Astrocyte (in vitro differentiated cells and primary cell): ENCODE measurements around the gene LYRM4. TPM values are rescaled to one million over a fixed set of nuclear protein-coding genes. Genes with fewer than 3 reads are reported as not detected.

Source experiments
- DNase-seq: peaks from one replicate; pipeline ENCODE4 v3.0.0-alpha.2; 2010; ENCODE audit warnings: low read depth
- FAIRE-seq: peaks from 2 replicates; lab custom pipeline; 2011; peaks lifted over from hg19 to GRCh38; lab: Jason Lieb, UNC
- H2AFZ ChIP-seq: 2 replicates; pipeline ENCODE4 v1.6.0; 2012; ENCODE audit warnings: low read depth, low read length, inconsistent platforms
- H3K27ac ChIP-seq: 2 replicates; pipeline ENCODE4 v1.5.1; 2011; ENCODE audit warnings: low read depth, low read length, inconsistent platforms
- H3K27me3 ChIP-seq: 2 replicates; pipeline ENCODE4 v1.6.0; 2011; ENCODE audit warnings: low read length, inconsistent platforms; ENCODE audit not compliant: insufficient read depth
- H3K36me3 ChIP-seq: 2 replicates; pipeline ENCODE4 v1.5.1; 2011; ENCODE audit warnings: low read length, inconsistent platforms; ENCODE audit not compliant: insufficient read depth
- H3K4me1 ChIP-seq: 2 replicates; pipeline ENCODE4 v1.5.1; 2011; ENCODE audit warnings: low read length, inconsistent platforms; ENCODE audit not compliant: insufficient read depth
- H3K4me2 ChIP-seq: 2 replicates; pipeline ENCODE4 v1.6.0; 2012; ENCODE audit warnings: low read length, inconsistent platforms
- H3K4me3 ChIP-seq: 2 replicates; pipeline ENCODE4 v1.5.1; 2011; ENCODE audit warnings: low read depth, mild to moderate bottlenecking, low read length, inconsistent platforms; ENCODE audit not compliant: insufficient read depth
- H3K79me2 ChIP-seq: 2 replicates; pipeline ENCODE4 v1.6.0; 2012; ENCODE audit warnings: mild to moderate bottlenecking, low read length, inconsistent platforms; ENCODE audit not compliant: insufficient read depth
- H3K9ac ChIP-seq: 2 replicates; pipeline ENCODE4 v1.6.0; 2012; ENCODE audit warnings: mild to moderate bottlenecking, low read length, inconsistent platforms
- H3K9me3 ChIP-seq: 2 replicates; pipeline ENCODE4 v1.5.1; 2012; ENCODE audit warnings: low read depth, mild to moderate bottlenecking, low read length, inconsistent platforms; ENCODE audit not compliant: insufficient read depth
- H4K20me1 ChIP-seq: 2 replicates; pipeline ENCODE4 v1.6.0; 2012; ENCODE audit warnings: low read length, inconsistent platforms; ENCODE audit not compliant: insufficient read depth
- H3K27ac Mint-ChIP-seq: one replicate; pipeline ENCODE4 v1.8.0; 2021; ENCODE audit warnings: mild to moderate bottlenecking, mixed read lengths; ENCODE audit not compliant: unreplicated experiment
- H3K27me3 Mint-ChIP-seq: one replicate; pipeline ENCODE4 v1.8.0; 2021; ENCODE audit warnings: low read depth, mixed read lengths; ENCODE audit not compliant: unreplicated experiment
- H3K36me3 Mint-ChIP-seq: one replicate; pipeline ENCODE4 v1.8.0; 2021; ENCODE audit warnings: low read depth, mixed read lengths; ENCODE audit not compliant: unreplicated experiment
- H3K4me1 Mint-ChIP-seq: one replicate; pipeline ENCODE4 v1.8.0; 2021; ENCODE audit warnings: low read depth, mixed read lengths; ENCODE audit not compliant: unreplicated experiment
- H3K4me3 Mint-ChIP-seq: one replicate; pipeline ENCODE4 v1.8.0; 2021; ENCODE audit warnings: mild to moderate bottlenecking, moderate library complexity, mixed read lengths; ENCODE audit not compliant: unreplicated experiment
- H3K9me3 Mint-ChIP-seq: one replicate; pipeline ENCODE4 v1.8.0; 2021; ENCODE audit warnings: mild to moderate bottlenecking, mixed read lengths; ENCODE audit not compliant: unreplicated experiment
- EZH2 ChIP-seq: IDR thresholded peaks from 2 replicates; pipeline ENCODE4 v1.6.1; 2012; ENCODE audit warnings: mild to moderate bottlenecking, low read length, inconsistent platforms; ENCODE audit not compliant: insufficient read depth
- total RNA-seq: library from RNA; stranded (reverse); gene quantifications from 2 replicates; pipeline ENCODE4 v1.2.1, GENCODE V29; 2021
- TF ChIP-seq, protein P1 (sequence below): IDR thresholded peaks from 2 replicates; pipeline ENCODE4 v1.5.1; 2011; ENCODE audit warnings: low read depth, mild to moderate bottlenecking, inconsistent platforms, low read length, moderate library complexity; ENCODE audit not compliant: insufficient read depth

LYRM4 gene
- total RNA-seq, 1 donor from 2014 or later = 39.1 TPM

DNA sequence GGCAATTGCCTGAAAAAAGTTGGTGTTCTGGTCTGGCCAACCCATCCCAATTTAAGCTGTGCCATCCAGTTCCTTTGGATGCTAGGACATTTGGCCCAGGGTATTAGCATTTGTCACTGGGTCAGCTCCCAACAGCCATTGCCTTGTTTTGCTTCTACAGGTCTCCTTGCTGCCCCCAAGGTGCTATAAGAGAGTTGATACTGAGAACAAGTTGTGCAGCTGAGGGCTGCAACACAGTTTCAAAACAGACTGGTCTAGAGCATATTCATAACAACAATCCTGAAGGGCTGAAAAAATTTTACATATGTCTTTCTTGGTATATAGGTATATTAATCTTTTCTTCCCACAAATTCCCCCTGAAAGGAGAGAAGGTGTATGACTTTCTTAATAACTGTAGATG lies 61.0 kb downstream of the LYRM4 start:
- no peak for FAIRE-seq
- H3K36me3 ChIP-seq = peaks cover 3% of the 10 kb centered on the region
- H2AFZ ChIP-seq = no peak overlapping the region
- no peak overlapping the region for H3K27ac ChIP-seq
- no peak overlapping the region for H3K9ac ChIP-seq
- Mint-ChIP-seq H3K9me3 (no peaks in the 10 kb centered on the region), H3K36me3 (peaks cover 6% of the 10 kb centered on the region), H3K27me3 (no peaks in the 10 kb centered on the region), H3K27ac (no peak overlapping the region), H3K4me1 (peaks cover 12% of the 10 kb centered on the region), H3K4me3 (no peak overlapping the region)
- no peak overlapping the region for H3K4me2 ChIP-seq
- H3K27me3 ChIP-seq = no peaks in the 10 kb centered on the region
- no peaks in the 10 kb centered on the region for H3K4me1 ChIP-seq
- TF ChIP-seq, protein P1, sequence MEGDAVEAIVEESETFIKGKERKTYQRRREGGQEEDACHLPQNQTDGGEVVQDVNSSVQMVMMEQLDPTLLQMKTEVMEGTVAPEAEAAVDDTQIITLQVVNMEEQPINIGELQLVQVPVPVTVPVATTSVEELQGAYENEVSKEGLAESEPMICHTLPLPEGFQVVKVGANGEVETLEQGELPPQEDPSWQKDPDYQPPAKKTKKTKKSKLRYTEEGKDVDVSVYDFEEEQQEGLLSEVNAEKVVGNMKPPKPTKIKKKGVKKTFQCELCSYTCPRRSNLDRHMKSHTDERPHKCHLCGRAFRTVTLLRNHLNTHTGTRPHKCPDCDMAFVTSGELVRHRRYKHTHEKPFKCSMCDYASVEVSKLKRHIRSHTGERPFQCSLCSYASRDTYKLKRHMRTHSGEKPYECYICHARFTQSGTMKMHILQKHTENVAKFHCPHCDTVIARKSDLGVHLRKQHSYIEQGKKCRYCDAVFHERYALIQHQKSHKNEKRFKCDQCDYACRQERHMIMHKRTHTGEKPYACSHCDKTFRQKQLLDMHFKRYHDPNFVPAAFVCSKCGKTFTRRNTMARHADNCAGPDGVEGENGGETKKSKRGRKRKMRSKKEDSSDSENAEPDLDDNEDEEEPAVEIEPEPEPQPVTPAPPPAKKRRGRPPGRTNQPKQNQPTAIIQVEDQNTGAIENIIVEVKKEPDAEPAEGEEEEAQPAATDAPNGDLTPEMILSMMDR = no peak
- TF ChIP-seq EZH2 = no peak
- no peak overlapping the region for H3K4me3 ChIP-seq
- H3K79me2 ChIP-seq = no peaks in the 10 kb centered on the region
- H4K20me1 ChIP-seq = no peaks in the 10 kb centered on the region
- no peak for DNase-seq
- H3K9me3 ChIP-seq = no peaks in the 10 kb centered on the region

DNA sequence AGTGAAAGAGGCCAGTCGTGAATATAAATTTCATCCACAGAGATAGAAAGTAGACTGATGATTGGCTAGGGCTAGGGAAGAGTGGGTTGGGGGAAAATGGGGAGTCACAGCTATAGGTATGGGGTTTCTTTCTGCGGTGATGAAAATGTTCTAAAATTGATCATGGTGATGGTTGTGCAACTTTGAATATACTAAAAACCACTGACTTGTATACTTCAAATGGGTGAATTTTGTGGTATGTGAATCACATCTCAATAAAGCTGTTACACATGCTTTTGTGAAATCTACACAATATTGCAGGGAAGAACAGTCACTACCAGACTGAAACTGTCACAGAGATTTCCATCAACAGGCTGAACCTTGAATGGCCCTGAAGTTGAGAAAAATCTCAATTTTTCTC lies 61.5 kb downstream of the LYRM4 start:
- Mint-ChIP-seq H3K27ac (no peak overlapping the region), H3K36me3 (peaks cover 6% of the 10 kb centered on the region), H3K4me1 (peaks cover 8% of the 10 kb centered on the region), H3K9me3 (no peaks in the 10 kb centered on the region), H3K27me3 (no peaks in the 10 kb centered on the region), H3K4me3 (no peak overlapping the region)
- no peaks in the 10 kb centered on the region for H3K4me1 ChIP-seq
- no peaks in the 10 kb centered on the region for H3K79me2 ChIP-seq
- no peaks in the 10 kb centered on the region for H4K20me1 ChIP-seq
- H2AFZ ChIP-seq = no peak overlapping the region
- no peaks in the 10 kb centered on the region for H3K27me3 ChIP-seq
- no peak overlapping the region for H3K9ac ChIP-seq
- no peak overlapping the region for H3K4me3 ChIP-seq
- no peak for TF ChIP-seq EZH2
- TF ChIP-seq, protein P1 = no peak
- DNase-seq (no peak), FAIRE-seq (no peak)
- H3K27ac ChIP-seq = no peak overlapping the region
- H3K4me2 ChIP-seq = no peak overlapping the region
- peaks cover 3% of the 10 kb centered on the region for H3K36me3 ChIP-seq
- H3K9me3 ChIP-seq = no peaks in the 10 kb centered on the region

DNA sequence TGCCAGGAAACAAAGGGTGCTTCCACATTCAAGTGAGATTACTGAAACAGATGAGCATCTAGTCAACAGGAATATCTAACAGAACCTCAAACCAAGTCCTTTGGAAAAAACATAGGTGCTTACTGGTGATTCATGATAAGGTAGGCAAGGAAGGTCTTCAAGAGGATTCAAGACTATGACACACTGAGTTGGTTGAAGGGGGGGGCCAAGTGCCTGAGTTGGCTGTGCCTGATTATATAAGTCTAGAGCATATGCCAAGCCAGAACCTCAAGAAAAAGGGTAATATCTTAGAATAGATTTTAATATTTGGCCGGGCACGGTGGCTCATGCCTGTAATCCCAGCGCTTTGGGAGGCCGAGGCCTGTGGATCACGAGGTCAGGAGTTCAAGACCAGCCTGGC lies 63.7 kb downstream of the LYRM4 start:
- no peak overlapping the region for H3K4me3 ChIP-seq
- no peak overlapping the region for H3K27ac ChIP-seq
- Mint-ChIP-seq H3K9me3 (no peaks in the 10 kb centered on the region), H3K36me3 (peaks cover 6% of the 10 kb centered on the region), H3K4me3 (no peak overlapping the region), H3K27ac (no peak overlapping the region), H3K4me1 (peaks cover 5% of the 10 kb centered on the region), H3K27me3 (no peaks in the 10 kb centered on the region)
- no peaks in the 10 kb centered on the region for H3K9me3 ChIP-seq
- TF ChIP-seq EZH2 = no peak
- TF ChIP-seq, protein P1 = no peak
- H4K20me1 ChIP-seq = no peaks in the 10 kb centered on the region
- FAIRE-seq (no peak), DNase-seq (no peak)
- H3K27me3 ChIP-seq = no peaks in the 10 kb centered on the region
- H3K9ac ChIP-seq = no peak overlapping the region
- H2AFZ ChIP-seq = no peak overlapping the region
- H3K4me2 ChIP-seq = no peak overlapping the region
- no peaks in the 10 kb centered on the region for H3K79me2 ChIP-seq
- H3K36me3 ChIP-seq = peaks cover 3% of the 10 kb centered on the region
- H3K4me1 ChIP-seq = no peaks in the 10 kb centered on the region
